Measurements from ENCODE around the gene HSDL2.
"Not testable (repeated sequence)": the region's sequence is repeated elsewhere in the genome, so short reads cannot be mapped to it uniquely, and the experiment has no call there.

Gene HSDL2

DNA sequence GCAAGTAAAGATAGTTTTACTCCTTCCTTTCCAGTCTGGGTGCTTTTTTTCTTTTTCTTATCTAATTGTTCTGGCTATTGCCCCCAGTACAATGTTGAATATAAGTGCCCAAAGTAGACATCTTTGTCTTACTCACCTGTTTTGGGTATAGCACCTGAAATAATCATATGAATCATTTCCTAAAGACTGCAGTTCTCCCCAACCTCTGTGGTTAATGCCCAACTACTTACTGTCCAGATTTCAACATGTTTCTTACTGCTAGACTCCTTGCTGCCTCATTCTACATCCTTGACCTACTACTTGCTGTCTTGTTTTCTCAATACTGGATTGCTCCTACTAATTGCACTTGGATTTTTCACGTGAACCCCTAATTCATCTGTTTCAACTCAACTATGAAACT is 8.8 kb upstream of the HSDL2 start:
- Histone ChIP-seq H3K23ac (ENCODE audit: low read depth, low read length, poor library complexity) (no peak overlapping the region), H4K91ac (ENCODE audit: low read depth, low read length, poor library complexity) (no peak overlapping the region), H3K9me3 (replicated peaks in 1 of 2; ENCODE audit: control insufficient read depth in 2 of 2, insufficient read depth in 1 of 2, low read depth in 1 of 2, low read length in 2 of 2) (peaks cover 4 to 17% of the 10 kb centered on the region in 2 donors), H3K4me3 (ENCODE audit: low read length in 2 of 2) (no peak overlapping the region), H2AFZ (ENCODE audit: low read length) (no peak overlapping the region), H2BK5ac (ENCODE audit: low read length) (no peak overlapping the region), H3K14ac (ENCODE audit: low read length) (no peak overlapping the region), H2AK5ac (ENCODE audit: low read depth, low read length) (no peak overlapping the region), H3K4me1 (ENCODE audit: control insufficient read depth in 2 of 2, insufficient read depth in 1 of 2, low read depth in 1 of 2, low read length in 2 of 2) (no peaks in the 10 kb centered on the region), H3K27ac (replicated peaks; ENCODE audit: low read length) (no peak overlapping the region), H4K8ac (ENCODE audit: low read depth, low read length) (no peak overlapping the region), H3K27me3 (ENCODE audit: control insufficient read depth in 3 of 3, insufficient read depth in 3 of 3, low read depth in 1 of 3, low read length in 3 of 3) (peaks cover 0 to 2% (median 0%) of the 10 kb centered on the region in 3 experiments), H3K79me1 (ENCODE audit: low read depth, low read length) (no peaks in the 10 kb centered on the region), H2BK12ac (ENCODE audit: low read length) (no peak overlapping the region), H3K36me3 (replicated peaks in 1 of 2; ENCODE audit: control insufficient read depth in 2 of 2, insufficient read depth in 2 of 2, low read length in 2 of 2) (peaks cover 0 to 4% of the 10 kb centered on the region in 2 donors), H3K9ac (ENCODE audit: low read depth, low read length, poor library complexity) (no peak overlapping the region), H3K4ac (ENCODE audit: low read length) (no peak overlapping the region), H2BK120ac (ENCODE audit: low read depth, low read length) (no peak overlapping the region), H3K18ac (ENCODE audit: low read length) (no peak overlapping the region), H2BK15ac (ENCODE audit: low read length) (no peak overlapping the region), H3K4me2 (ENCODE audit: insufficient read depth, low read length, poor library complexity, severe bottlenecking) (no peak overlapping the region)
- no peak for DNase-seq (ENCODE audit: low spot score)
- WGBS, 2 donors (ENCODE audit: extremely low coverage in 2 of 2, insufficient read length in 2 of 2, insufficient replicate concordance in 1 of 2): no CpG with 5 or more reads among the region's 1 CpG

DNA sequence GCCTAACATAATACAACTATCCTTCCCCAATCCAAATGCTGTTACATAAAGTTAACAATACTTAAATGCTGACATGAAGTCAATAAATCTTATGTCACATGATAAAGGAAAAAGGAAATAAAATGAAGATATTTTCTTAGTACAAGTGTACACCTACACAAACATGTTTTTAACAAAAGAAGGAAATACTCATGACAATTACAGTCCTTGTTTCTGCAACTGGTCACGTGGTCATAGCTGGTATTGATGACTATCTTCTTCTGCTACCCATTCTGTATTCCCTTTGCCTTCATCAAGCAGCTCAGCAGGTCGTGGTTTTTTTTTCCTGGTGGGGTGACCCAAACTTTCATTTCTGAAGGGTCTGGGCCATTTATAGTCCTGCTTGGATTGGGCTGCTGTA is 6.2 kb upstream of the HSDL2 start:
- not testable (repeated sequence) for H3K4me1 ChIP-seq (ENCODE audit: control insufficient read depth in 2 of 2, insufficient read depth in 1 of 2, low read depth in 1 of 2, low read length in 2 of 2); H3K9ac ChIP-seq (ENCODE audit: low read depth, low read length, poor library complexity); H3K79me1 ChIP-seq (ENCODE audit: low read depth, low read length); H2BK120ac ChIP-seq (ENCODE audit: low read depth, low read length); H2AK5ac ChIP-seq (ENCODE audit: low read depth, low read length); H3K4me2 ChIP-seq (ENCODE audit: insufficient read depth, low read length, poor library complexity, severe bottlenecking); H4K8ac ChIP-seq (ENCODE audit: low read depth, low read length); H3K4me3 ChIP-seq (ENCODE audit: low read length in 2 of 2); H3K27me3 ChIP-seq (ENCODE audit: control insufficient read depth in 3 of 3, insufficient read depth in 3 of 3, low read depth in 1 of 3, low read length in 3 of 3); DNase-seq (ENCODE audit: low spot score); H3K14ac ChIP-seq (ENCODE audit: low read length); H2BK15ac ChIP-seq (ENCODE audit: low read length); H3K27ac ChIP-seq (replicated peaks; ENCODE audit: low read length); H4K91ac ChIP-seq (ENCODE audit: low read depth, low read length, poor library complexity); H3K4ac ChIP-seq (ENCODE audit: low read length); H2BK5ac ChIP-seq (ENCODE audit: low read length); H2AFZ ChIP-seq (ENCODE audit: low read length); H2BK12ac ChIP-seq (ENCODE audit: low read length); H3K23ac ChIP-seq (ENCODE audit: low read depth, low read length, poor library complexity); H3K18ac ChIP-seq (ENCODE audit: low read length); H3K36me3 ChIP-seq (replicated peaks in 1 of 2; ENCODE audit: control insufficient read depth in 2 of 2, insufficient read depth in 2 of 2, low read length in 2 of 2)
- WGBS, 2 donors (ENCODE audit: extremely low coverage in 2 of 2, insufficient read length in 2 of 2, insufficient replicate concordance in 1 of 2): no CpG with 5 or more reads among the region's 2 CpGs
- H3K9me3 ChIP-seq (replicated peaks in 1 of 2; ENCODE audit: control insufficient read depth in 2 of 2, insufficient read depth in 1 of 2, low read depth in 1 of 2, low read length in 2 of 2): peaks cover 2 to 23% of the 10 kb centered on the region in 2 donors

DNA sequence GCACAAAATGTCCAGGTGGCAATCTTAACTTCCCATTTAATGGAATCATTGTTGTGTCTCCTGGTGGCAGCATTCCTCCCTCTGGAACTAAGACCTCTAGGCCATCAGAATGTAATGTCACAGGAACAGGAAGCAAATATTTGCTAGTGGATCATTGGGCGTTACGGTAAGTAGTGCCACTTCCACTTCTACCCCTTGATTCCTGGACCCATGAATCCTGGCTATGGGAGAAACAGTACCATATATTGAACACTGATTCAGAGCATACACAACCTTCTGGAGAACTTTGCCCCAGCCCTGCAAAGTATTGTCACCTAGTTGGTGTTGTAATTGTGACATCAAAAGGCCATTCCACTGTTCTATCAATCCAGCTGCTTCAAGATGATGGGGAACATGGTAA is 5.7 kb upstream of the HSDL2 start:
- not testable (repeated sequence) for H2BK15ac ChIP-seq (ENCODE audit: low read length)

DNA sequence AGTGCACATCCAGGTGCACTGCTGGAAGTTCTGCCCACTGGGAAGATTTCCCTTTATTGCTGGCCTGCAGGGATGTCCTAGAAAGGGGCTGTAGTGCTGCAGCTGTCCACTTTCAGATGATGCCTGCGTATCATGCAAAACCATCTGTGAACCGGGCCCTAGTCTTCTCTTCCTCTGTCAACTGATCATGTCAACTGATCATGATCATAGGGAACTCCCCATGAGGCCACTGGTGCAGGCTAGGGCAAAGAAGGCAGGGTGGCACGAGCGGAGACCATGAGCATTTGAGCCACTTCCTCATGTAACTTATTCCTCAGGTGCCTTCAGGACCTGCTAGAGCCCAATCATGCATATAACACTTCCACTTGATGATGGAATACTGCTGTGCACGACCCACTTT is 4.5 kb upstream of the HSDL2 start:
- no peak overlapping the region for H4K8ac ChIP-seq (ENCODE audit: low read depth, low read length)
- no peak overlapping the region for H3K9ac ChIP-seq (ENCODE audit: low read depth, low read length, poor library complexity)
- DNase-seq (ENCODE audit: low spot score): no peak
- H2BK12ac ChIP-seq (ENCODE audit: low read length): no peak overlapping the region
- H3K9me3 ChIP-seq (replicated peaks in 1 of 2; ENCODE audit: control insufficient read depth in 2 of 2, insufficient read depth in 1 of 2, low read depth in 1 of 2, low read length in 2 of 2): peaks cover 0 to 10% of the 10 kb centered on the region in 2 donors
- no peak overlapping the region for H3K23ac ChIP-seq (ENCODE audit: low read depth, low read length, poor library complexity)
- no peak overlapping the region for H2AK5ac ChIP-seq (ENCODE audit: low read depth, low read length)
- no peak overlapping the region for H2BK5ac ChIP-seq (ENCODE audit: low read length)
- H3K36me3 ChIP-seq (replicated peaks in 1 of 2; ENCODE audit: control insufficient read depth in 2 of 2, insufficient read depth in 2 of 2, low read length in 2 of 2): peaks cover 0 to 4% of the 10 kb centered on the region in 2 donors
- no CpG with 5 or more reads among the region's 5 CpGs for WGBS, 2 donors (ENCODE audit: extremely low coverage in 2 of 2, insufficient read length in 2 of 2, insufficient replicate concordance in 1 of 2)
- H2BK120ac ChIP-seq (ENCODE audit: low read depth, low read length): no peak overlapping the region
- H3K27ac ChIP-seq (replicated peaks; ENCODE audit: low read length): no peak overlapping the region
- no peak overlapping the region for H3K18ac ChIP-seq (ENCODE audit: low read length)
- H3K4me3 ChIP-seq (ENCODE audit: low read length in 2 of 2): no peak overlapping the region
- peaks cover 2 to 6% of the 10 kb centered on the region in 2 donors for H3K4me1 ChIP-seq (ENCODE audit: control insufficient read depth in 2 of 2, insufficient read depth in 1 of 2, low read depth in 1 of 2, low read length in 2 of 2)
- no peaks in the 10 kb centered on the region for H3K27me3 ChIP-seq (ENCODE audit: control insufficient read depth in 3 of 3, insufficient read depth in 3 of 3, low read depth in 1 of 3, low read length in 3 of 3)
- no peak overlapping the region for H4K91ac ChIP-seq (ENCODE audit: low read depth, low read length, poor library complexity)
- H3K4ac ChIP-seq (ENCODE audit: low read length): no peak overlapping the region
- H3K79me1 ChIP-seq (ENCODE audit: low read depth, low read length): peaks cover 6% of the 10 kb centered on the region
- no peak overlapping the region for H3K14ac ChIP-seq (ENCODE audit: low read length)
- H3K4me2 ChIP-seq (ENCODE audit: insufficient read depth, low read length, poor library complexity, severe bottlenecking): no peak overlapping the region
- no peak overlapping the region for H2BK15ac ChIP-seq (ENCODE audit: low read length)
- no peak overlapping the region for H2AFZ ChIP-seq (ENCODE audit: low read length)

More for the DNA sequence above, 5.7 kb upstream of the HSDL2 start:
- H2BK12ac ChIP-seq (ENCODE audit: low read length); H3K23ac ChIP-seq (ENCODE audit: low read depth, low read length, poor library complexity); H2BK5ac ChIP-seq (ENCODE audit: low read length); H2AK5ac ChIP-seq (ENCODE audit: low read depth, low read length); H3K4me2 ChIP-seq (ENCODE audit: insufficient read depth, low read length, poor library complexity, severe bottlenecking); H3K27me3 ChIP-seq (ENCODE audit: control insufficient read depth in 3 of 3, insufficient read depth in 3 of 3, low read depth in 1 of 3, low read length in 3 of 3); H3K14ac ChIP-seq (ENCODE audit: low read length); H2AFZ ChIP-seq (ENCODE audit: low read length); H3K4me3 ChIP-seq (ENCODE audit: low read length in 2 of 2); H3K18ac ChIP-seq (ENCODE audit: low read length); H3K9ac ChIP-seq (ENCODE audit: low read depth, low read length, poor library complexity); H2BK120ac ChIP-seq (ENCODE audit: low read depth, low read length); H4K8ac ChIP-seq (ENCODE audit: low read depth, low read length); H3K36me3 ChIP-seq (replicated peaks in 1 of 2; ENCODE audit: control insufficient read depth in 2 of 2, insufficient read depth in 2 of 2, low read length in 2 of 2); H4K91ac ChIP-seq (ENCODE audit: low read depth, low read length, poor library complexity); H3K4ac ChIP-seq (ENCODE audit: low read length); H3K4me1 ChIP-seq (ENCODE audit: control insufficient read depth in 2 of 2, insufficient read depth in 1 of 2, low read depth in 1 of 2, low read length in 2 of 2); DNase-seq (ENCODE audit: low spot score); H3K79me1 ChIP-seq (ENCODE audit: low read depth, low read length); H3K27ac ChIP-seq (replicated peaks; ENCODE audit: low read length): not testable (repeated sequence)
- WGBS, 2 donors (ENCODE audit: extremely low coverage in 2 of 2, insufficient read length in 2 of 2, insufficient replicate concordance in 1 of 2): no CpG with 5 or more reads among the region's 2 CpGs
- peaks cover 0 to 18% of the 10 kb centered on the region in 2 donors for H3K9me3 ChIP-seq (replicated peaks in 1 of 2; ENCODE audit: control insufficient read depth in 2 of 2, insufficient read depth in 1 of 2, low read depth in 1 of 2, low read length in 2 of 2)
